MG63 (cell line): ENCODE data around the gene RAD21L1. TPM values are rescaled to one million over a fixed set of nuclear protein-coding genes. Genes with fewer than 3 reads are reported as not detected.

Experiments used
- DNase-seq: peaks from one replicate; pipeline ENCODE4 v3.0.0-alpha.2; 2020
- H3K27me3 ChIP-seq: fragments of 250-450 bp; sonication (Bioruptor Pico); 2 replicates; pipeline ENCODE4 v1.5.1; 2020; ENCODE audit warnings: mild to moderate bottlenecking, moderate library complexity
- H3K36me3 ChIP-seq: fragments of 250-450 bp; sonication (Bioruptor Pico); 2 replicates; pipeline ENCODE4 v1.5.1; 2020; ENCODE audit warnings: mild to moderate bottlenecking, moderate library complexity
- H3K4me3 ChIP-seq: fragments of 250-450 bp; sonication (Bioruptor Pico); 2 replicates; pipeline ENCODE4 v1.5.1; 2020; ENCODE audit warnings: mild to moderate bottlenecking, moderate library complexity
- H3K9me3 ChIP-seq: fragments of 250-450 bp; sonication (Bioruptor Pico); 2 replicates; pipeline ENCODE4 v1.5.1; 2020; ENCODE audit warnings: mild to moderate bottlenecking, moderate library complexity
- total RNA-seq: library from RNA; depleted of rRNA; stranded (reverse); fragments of >200 nt; shearing (Covaris generic); gene quantifications from 2 replicates; pipeline ENCODE4 v1.2.3, GENCODE V29; 2014; ENCODE audit warnings: low replicate concordance

Gene RAD21L1
- total RNA-seq, 1 experiment from 2014 or later: 0.10 TPM

DNA sequence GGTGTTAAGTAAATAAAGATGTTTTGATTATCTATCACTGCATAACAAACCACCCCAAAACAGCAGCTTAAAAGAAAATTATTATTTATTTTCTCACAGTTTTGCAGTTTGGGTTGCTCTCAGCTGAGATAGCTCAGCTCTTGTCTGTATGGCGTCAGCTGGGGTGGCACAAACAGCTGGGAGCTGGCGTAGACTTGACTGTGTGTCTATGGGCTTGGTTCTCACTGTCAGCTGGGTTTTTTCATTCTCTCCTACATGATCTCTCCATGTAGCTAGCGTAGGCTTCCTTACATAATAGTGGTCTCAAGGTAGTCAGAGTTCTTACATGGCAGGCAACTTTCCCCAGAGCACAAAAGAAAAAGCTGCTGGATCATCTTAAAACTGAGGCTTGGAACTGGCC is 34.5 kb upstream of the RAD21L1 start:
- Histone ChIP-seq H3K36me3 (no peaks in the 10 kb centered on the region), H3K4me3 (no peak overlapping the region), H3K9me3 (no peaks in the 10 kb centered on the region), H3K27me3 (peaks cover 6% of the 10 kb centered on the region)
- no peak for DNase-seq

DNA sequence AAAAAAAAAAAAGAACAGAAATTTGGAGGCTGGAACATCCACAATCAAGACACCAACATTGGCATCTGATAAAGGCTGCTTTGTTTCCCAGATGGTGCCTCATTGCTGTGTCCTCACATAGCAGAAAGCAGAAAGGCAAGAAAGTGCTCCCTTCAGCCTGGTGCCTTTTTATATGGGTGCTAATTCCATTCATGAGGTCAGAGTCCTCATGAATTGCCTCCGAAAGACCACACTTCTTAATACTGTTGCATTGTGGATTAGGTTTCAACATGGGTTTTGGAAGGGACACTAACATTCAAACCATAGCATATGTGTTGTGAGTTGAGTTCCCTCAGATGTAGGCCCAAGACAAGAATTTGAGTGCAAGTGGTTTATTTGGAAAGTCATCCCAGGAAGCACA is 30.6 kb upstream of the RAD21L1 start:
- no peak for DNase-seq
- H3K4me3 ChIP-seq: no peak overlapping the region
- H3K27me3 ChIP-seq: 0 out of 2 replicates have a peak, but pooled peaks cover 1% of the 10 kb centered on the region
- H3K36me3 ChIP-seq: no peaks in the 10 kb centered on the region
- H3K9me3 ChIP-seq: no peaks in the 10 kb centered on the region

DNA sequence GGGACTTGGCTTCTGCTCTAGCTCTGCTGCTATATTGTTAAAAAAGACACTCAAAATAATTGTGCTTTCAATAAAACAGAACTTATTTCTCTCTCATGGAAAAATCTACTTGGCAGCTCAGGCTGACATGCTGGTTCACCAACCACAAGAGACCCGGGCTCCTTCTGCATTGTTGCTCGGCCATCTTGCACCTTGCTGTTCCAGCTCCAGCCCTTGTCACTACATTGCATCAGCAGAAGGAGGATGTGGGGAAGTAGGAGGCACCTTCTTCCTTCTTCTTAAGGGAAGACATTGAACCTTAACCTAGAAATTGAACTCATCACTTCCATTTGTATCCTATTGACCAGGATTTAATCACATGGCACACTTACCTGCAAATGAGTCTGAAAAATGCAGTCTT is 29.2 kb upstream of the RAD21L1 start:
- Histone ChIP-seq H3K4me3 (no peak overlapping the region), H3K36me3 (no peaks in the 10 kb centered on the region), H3K27me3 (no peaks in the 10 kb centered on the region), H3K9me3 (no peaks in the 10 kb centered on the region)
- no peak for DNase-seq

DNA sequence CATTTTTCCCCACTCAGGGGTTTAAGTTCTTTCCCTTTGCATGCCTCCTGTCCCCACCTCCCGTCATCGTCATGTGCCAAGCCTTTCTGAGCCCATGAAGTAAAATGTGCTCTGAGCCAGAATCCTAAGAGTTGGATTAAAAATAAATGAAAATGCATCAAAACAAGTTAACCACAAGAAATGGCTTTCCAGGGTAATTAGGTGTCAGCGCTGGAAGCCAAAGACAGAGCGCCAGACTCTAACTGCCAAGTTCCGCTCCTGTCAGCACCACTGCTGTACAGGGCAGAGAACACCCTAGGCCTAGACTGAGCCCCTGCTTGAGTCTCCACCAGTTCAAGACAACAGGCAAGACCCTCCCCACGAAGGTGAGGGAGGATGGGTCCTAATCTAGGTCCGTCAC is 28.0 kb upstream of the RAD21L1 start:
- no peak overlapping the region for H3K4me3 ChIP-seq
- H3K9me3 ChIP-seq: no peaks in the 10 kb centered on the region
- no peaks in the 10 kb centered on the region for H3K27me3 ChIP-seq
- DNase-seq: no peak
- no peaks in the 10 kb centered on the region for H3K36me3 ChIP-seq

DNA sequence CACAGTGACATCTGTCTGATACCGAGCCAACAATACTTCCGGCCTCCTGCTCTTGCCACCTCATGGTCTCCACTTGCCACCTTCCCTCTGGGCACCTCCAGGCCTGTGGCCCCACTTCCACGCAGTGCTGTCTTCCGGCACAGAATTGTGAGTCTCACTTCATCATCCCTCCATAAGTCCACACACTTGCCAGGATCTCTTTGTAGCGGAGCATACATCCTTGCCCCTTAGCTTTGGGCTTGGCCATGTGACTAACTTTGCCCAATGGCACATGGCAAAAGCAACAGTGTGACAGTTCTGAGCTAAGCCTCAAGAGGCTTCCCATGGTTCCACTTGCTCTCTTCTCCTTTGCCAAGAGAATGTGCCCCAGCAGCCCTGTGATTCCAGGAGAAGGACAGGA is 27.1 kb upstream of the RAD21L1 start:
- H3K9me3 ChIP-seq: no peaks in the 10 kb centered on the region
- H3K4me3 ChIP-seq: no peak overlapping the region
- no peaks in the 10 kb centered on the region for H3K27me3 ChIP-seq

DNA sequence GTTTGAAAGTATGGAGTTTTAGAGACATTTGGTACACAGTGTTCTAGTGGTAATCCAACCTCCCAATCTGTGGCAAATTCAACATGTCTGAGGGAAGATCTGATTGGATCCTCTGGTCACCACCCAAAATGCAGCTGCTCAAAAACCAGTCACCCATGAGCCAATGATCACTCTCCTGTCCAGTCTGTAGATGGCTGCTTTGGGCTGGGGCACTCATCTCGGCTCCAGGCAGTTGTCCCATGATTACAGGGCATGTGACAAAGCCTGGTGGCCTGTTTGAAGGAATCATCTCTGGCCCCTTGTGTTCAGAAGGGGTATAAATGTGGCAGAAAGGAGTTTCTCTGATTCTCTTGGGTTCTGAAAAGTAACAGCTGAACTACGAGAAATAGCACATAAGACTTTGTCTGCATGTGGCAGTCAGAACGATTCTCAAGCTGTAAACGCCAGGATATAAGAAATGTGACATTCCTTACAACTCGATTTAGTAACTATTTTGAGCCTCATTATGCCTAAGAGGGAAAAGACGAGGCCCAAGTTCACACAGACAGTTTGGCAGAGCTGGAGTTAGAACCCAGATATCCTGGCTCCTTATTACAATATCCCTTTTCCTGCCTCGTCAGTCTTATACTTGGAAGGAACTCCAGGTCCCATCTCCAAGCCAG is 26.5 kb upstream of the RAD21L1 start:
- Histone ChIP-seq H3K36me3 (no peaks in the 10 kb centered on the region), H3K27me3 (no peaks in the 10 kb centered on the region), H3K4me3 (no peak overlapping the region)

More for the DNA sequence above, 27.1 kb upstream of the RAD21L1 start:
- no peaks in the 10 kb centered on the region for H3K36me3 ChIP-seq
- no peak for DNase-seq

DNA sequence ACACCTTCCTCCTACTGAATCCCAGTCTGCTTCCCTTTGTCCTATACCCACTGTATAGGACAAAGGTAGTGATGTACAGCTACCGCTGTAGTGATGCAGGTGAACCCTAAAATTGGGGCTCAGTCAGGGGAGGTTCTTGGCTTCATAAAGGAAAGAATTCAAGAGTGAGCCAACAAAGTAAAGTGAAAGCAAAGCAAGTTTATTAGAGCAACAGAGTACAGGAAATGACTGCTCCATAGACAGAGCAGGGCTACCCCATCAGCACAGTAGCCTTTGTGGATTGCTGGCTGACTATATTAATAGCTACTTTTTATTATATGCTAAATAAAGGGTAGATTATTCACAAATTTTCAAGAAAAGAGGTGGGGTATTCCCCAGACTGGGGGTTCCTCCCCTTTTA is 25.9 kb upstream of the RAD21L1 start:
- Histone ChIP-seq H3K36me3 (no peaks in the 10 kb centered on the region), H3K4me3 (no peak overlapping the region), H3K27me3 (no peaks in the 10 kb centered on the region), H3K9me3 (no peaks in the 10 kb centered on the region)
- no peak for DNase-seq

More for the DNA sequence above, 26.5 kb upstream of the RAD21L1 start:
- no peaks in the 10 kb centered on the region for H3K9me3 ChIP-seq
- DNase-seq: no peak

DNA sequence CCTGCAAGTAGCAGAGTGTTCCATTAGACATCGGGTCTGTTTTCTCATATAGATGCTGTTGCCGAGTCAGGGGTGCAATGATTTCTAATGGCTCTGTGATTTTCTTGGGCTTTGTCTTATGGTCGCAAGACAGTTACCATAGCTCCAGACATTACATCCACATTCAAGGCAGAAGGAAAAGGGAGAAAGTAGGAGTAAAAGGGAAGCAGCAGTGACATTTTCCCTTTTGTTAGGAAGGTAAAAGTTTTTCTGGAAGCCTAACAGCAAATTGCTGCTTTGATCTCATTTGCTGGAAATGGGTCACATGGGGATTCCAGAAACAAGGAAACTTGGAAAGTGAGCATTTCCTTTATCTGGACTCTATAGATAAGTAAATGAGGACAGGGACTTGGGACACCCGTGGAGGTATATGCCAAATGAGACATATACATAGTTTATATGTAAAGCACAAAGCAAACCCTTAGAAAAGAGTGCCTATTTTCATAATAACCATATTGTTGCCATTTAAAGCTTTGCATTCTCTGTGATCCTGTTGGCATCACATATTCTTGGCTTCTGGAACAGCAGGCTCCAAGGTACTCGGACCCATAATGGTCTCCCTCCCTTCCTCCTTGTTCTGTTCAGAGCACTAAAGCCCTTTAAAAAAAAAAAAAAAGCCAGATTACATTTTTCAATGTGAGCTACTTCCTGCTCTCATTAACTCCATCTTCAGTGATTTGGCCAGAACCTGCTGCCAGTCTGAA is 22.9 kb upstream of the RAD21L1 start, which contains the start of gene C20orf202:
Gene C20orf202, plus strand, starts transcription at position 693 of the 743 bp plus-strand sequence. CDS start 132 bp downstream, outside the sequence.
- DNase-seq: no peak
- no peaks in the 10 kb centered on the region for H3K36me3 ChIP-seq
- no peak within 1 kb of the TSS for H3K4me3 ChIP-seq
- H3K27me3 ChIP-seq: no peaks in the 10 kb centered on the region
- H3K9me3 ChIP-seq: no peaks in the 10 kb centered on the region

DNA sequence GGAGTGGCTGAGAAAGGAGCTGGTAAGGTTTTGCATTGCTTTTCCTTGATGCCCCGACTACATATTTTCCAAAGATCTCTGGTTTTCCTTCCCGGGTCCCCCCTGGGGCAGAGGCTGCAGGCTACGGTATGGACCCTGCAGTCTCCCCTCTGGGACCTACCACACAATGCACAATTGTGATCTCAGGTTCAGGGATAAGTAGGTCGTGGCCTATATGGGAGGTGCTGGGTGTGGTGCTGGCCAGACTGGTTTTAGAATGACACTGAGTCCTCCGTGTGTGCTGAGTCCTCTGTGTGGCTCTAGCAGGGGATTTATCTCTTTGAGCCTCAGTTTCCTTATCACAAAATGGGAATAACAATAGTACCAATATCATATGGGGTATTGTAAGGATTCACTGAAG is 22.2 kb upstream of the RAD21L1 start:
- DNase-seq: no peak
- no peak overlapping the region for H3K4me3 ChIP-seq
- H3K9me3 ChIP-seq: no peaks in the 10 kb centered on the region
- no peaks in the 10 kb centered on the region for H3K36me3 ChIP-seq
- H3K27me3 ChIP-seq: no peaks in the 10 kb centered on the region

DNA sequence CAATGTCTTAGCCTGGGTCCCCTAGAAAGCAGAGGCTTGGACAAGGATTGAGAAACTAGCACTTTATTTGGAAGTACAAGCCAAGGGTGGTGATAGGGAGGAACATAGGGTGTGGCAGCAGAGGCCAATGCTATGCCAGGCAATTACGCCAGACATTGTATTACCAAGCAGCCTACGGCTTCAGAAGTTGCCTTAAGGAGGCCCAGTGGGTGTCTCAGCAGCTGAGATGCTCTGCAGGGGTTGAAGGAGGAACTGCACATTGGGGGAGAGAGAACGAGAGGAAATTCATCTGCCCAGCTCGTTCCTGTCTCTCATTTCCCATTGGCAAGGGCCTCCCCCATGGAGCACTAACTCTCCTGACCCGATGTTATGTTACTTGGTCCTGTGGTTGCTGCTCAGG is 21.7 kb upstream of the RAD21L1 start:
- no peak overlapping the region for H3K4me3 ChIP-seq
- no peaks in the 10 kb centered on the region for H3K36me3 ChIP-seq
- no peak for DNase-seq
- no peaks in the 10 kb centered on the region for H3K9me3 ChIP-seq
- no peaks in the 10 kb centered on the region for H3K27me3 ChIP-seq

DNA sequence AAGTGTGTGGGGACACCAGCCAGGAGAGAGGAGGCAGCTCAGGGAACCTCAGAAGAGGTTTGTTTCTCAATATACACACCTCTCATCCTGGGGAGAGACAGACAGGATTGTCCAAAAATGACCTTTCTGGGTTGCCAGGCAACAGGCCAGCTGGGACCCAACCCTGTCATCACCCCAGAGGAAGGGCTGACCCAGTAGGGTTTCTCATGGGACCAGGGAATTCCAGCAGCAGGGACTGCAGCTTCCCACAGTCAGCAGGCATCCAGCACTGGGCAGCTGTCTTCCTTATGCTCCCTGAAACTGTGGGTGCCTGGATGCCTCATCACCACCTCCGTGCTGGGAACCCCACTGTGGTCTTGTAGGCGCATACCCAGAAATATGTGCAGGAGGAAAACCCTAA is 21.3 kb upstream of the RAD21L1 start:
- H3K27me3 ChIP-seq: no peaks in the 10 kb centered on the region
- H3K9me3 ChIP-seq: no peaks in the 10 kb centered on the region
- DNase-seq: no peak
- H3K36me3 ChIP-seq: no peaks in the 10 kb centered on the region
- no peak overlapping the region for H3K4me3 ChIP-seq

DNA sequence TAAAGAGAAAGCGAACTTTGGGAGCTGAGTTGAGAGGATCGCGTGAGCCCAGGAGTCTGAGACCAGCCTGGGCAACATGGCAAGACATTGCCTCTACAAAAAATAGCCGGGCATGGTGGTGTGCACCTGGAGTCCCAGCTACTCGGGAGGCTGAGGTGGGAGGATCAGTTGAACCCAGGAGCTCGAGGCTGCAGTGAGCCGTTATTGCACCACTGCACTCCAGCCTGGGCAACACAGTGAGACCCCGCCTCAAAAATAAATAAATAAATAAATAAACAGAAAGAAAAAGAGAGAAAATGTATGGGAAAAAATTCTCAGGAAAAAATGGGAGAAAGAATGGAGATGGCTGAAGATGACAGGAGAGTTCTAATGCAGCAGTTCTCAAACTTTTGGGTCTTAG is 20.0 kb upstream of the RAD21L1 start:
- no peak for DNase-seq
- H3K4me3 ChIP-seq: no peak overlapping the region
- no peaks in the 10 kb centered on the region for H3K9me3 ChIP-seq
- no peaks in the 10 kb centered on the region for H3K36me3 ChIP-seq
- 0 out of 2 replicates have a peak, but pooled peaks cover 3% of the 10 kb centered on the region for H3K27me3 ChIP-seq

DNA sequence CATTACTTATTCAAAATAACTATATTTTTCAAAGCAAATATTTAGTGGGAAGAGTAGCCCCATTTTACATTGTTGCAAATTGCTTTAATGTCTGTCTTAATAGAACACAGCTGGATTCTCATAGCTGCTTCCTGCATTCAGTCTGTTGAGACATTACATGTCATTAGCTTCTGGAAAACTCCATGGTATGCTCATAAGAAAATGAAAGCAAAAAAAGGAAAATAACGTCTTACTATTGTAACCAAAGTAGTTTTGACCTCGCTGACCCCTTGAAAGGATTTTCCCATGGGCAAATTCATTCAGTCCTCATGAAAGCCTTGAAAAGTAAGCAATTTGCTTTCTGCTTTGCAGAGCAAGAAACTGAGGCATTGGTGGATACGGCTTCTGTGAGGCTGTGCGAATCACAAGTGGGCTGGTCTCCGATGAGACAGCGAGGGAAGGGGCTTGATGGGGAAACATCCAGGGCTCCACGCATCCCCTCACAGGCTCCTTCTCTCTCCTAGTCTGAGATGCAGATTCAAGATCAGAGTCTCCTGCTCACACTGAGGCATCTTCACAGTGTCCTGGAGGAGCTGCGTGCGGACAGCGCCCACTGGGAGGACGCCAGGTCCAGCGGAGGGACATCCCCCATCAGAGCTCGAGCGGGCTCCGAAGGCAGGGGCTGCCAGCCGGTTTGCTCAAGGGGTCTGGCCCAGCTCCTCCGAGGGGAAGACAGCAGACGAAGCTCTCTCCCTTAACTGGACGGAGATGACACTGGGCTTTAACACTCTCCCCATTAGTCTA is 19.3 kb upstream of the RAD21L1 start:
- no peak for DNase-seq
- 0 out of 2 replicates have a peak, but pooled peaks cover 3% of the 10 kb centered on the region for H3K27me3 ChIP-seq
- no peak overlapping the region for H3K4me3 ChIP-seq
- H3K36me3 ChIP-seq: no peaks in the 10 kb centered on the region
- no peaks in the 10 kb centered on the region for H3K9me3 ChIP-seq

DNA sequence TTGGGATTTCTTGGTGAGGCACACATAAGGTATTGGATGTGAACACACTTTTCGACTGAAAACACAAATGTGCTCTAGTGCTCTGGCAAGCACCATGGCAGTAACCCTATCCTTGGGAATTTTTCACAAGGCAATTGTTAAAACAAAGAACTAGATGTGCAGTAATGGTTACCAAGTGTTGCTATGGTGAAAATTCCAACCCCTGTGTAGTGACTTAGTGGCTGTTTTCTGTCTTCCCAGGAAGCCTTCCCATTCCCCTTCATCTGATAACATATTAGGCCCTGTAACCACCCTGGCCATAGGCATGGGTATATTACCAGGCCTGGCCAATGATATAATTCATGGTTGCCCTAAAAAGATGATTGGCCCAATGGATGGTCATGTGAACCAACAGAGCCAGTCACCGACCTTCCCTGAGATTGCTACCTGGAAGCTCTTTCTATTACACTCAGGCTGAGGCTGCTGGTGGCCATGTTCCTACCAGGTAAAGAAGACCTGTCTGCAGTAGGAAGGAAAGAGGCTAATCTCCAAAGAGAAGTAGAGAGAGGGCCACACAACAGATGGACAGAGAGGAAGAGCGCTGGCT is 18.5 kb upstream of the RAD21L1 start:
- Histone ChIP-seq H3K9me3 (no peaks in the 10 kb centered on the region), H3K36me3 (no peaks in the 10 kb centered on the region), H3K27me3 (0 out of 2 replicates have a peak, but pooled peaks cover 3% of the 10 kb centered on the region), H3K4me3 (no peak overlapping the region)
- DNase-seq: no peak

DNA sequence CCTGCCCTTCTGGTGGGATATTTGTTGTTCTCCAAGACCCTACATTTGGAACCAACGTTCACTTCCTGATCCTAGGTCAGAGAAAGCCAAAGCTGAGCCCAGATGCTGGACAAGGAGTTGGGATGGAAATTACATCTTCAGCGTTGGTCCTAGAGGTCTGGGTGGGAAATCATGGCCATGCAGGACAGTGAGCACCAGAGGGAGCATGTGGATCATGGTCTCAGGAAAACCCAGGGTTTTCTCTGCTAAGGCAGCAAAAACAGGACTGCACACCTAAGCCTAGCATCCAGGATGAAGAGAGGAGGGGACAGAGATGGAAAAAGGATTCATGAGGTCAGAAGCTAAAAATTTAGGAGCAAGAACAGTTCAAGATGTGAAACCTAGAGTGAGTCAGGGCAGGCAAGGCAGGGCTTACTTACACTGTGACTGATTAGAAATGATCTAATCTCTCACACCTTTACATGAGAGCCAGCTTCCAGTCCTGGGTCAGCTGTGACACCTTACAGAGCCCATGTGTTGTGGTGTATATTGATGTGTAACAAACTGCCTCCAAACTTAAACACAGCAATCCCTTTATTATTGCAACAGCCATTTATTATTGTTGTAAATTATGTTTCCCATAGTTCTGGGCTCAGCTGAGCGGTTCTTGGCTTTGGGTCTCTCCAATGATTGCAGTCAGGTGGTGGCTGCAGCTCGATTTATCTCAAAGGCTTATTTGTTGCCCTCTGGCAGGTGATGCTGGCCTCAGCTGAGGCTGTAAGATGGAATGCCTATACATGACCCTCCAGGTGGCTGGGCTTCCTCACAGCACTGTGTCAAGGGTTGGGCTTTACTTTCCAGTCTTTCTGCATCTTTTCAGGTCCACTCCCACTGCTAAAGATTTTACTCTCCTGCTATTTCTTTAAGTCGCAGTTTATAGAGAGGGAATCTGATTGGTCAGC is 16.1 kb upstream of the RAD21L1 start:
- H3K9me3 ChIP-seq: no peaks in the 10 kb centered on the region
- H3K36me3 ChIP-seq: no peaks in the 10 kb centered on the region
- H3K4me3 ChIP-seq: no peak overlapping the region
- DNase-seq: no peak
- H3K27me3 ChIP-seq: 0 out of 2 replicates have a peak, but pooled peaks cover 3% of the 10 kb centered on the region

DNA sequence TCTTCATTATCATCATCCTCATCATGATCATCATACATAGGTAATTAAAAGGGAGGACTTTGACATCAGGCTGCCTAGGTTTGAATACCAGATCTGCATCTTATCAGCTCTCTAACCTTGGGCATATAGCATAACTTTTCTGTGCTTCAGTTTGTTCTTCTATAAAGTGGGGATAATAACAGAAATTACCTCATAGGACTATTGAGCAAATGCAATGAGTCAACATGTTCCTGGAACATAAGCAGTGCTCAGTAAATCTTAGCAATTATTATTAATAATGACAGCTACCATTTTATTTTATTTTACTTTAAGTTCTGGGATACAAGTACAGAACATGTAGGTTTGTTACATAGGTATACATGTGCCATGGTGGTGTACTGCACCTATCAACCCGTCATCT is 15.3 kb upstream of the RAD21L1 start:
- DNase-seq: no peak
- H3K4me3 ChIP-seq: no peak overlapping the region
- H3K27me3 ChIP-seq: 0 out of 2 replicates have a peak, but pooled peaks cover 3% of the 10 kb centered on the region
- H3K36me3 ChIP-seq: no peaks in the 10 kb centered on the region
- H3K9me3 ChIP-seq: no peaks in the 10 kb centered on the region
